Mesenchymal stem cell (in vitro differentiated cells and primary cell): Measurements from ENCODE around the gene PITX2.

Source experiments
- DNase-seq: peaks from one replicate; pipeline ENCODE4 v3.0.0-alpha.2; 2013
- H2AFZ ChIP-seq: one replicate; pipeline ENCODE4 v1.6.1; 2013; ENCODE audit warnings: low read depth, mild to moderate bottlenecking, control low read depth, inconsistent platforms, low read length, moderate library complexity
- H2AK5ac ChIP-seq: 2 replicates; pipeline ENCODE4 v1.6.1; 2013; ENCODE audit warnings: low read length, moderate library complexity, mild to moderate bottlenecking, inconsistent platforms; ENCODE audit not compliant: severe bottlenecking
- H2BK120ac ChIP-seq: one replicate; pipeline ENCODE4 v1.6.1; 2013; ENCODE audit warnings: low read depth, mild to moderate bottlenecking, inconsistent platforms, low read length, moderate library complexity
- H2BK12ac ChIP-seq, 2 experiments: one replicate each; pipeline ENCODE4 v1.6.1; 2013; ENCODE audit warnings: inconsistent platforms in 2 of 2, low read length in 2 of 2, mild to moderate bottlenecking in 2 of 2, moderate library complexity in 2 of 2, control low read depth in 1 of 2
- H2BK15ac ChIP-seq: one replicate; pipeline ENCODE4 v1.6.1; 2013; ENCODE audit warnings: mild to moderate bottlenecking, low read depth, inconsistent platforms; ENCODE audit not compliant: poor library complexity, severe bottlenecking
- H2BK5ac ChIP-seq: 2 replicates; pipeline ENCODE4 v1.6.1; 2013; ENCODE audit warnings: low read depth, mild to moderate bottlenecking, low read length, control low read depth, inconsistent platforms; ENCODE audit not compliant: poor library complexity, severe bottlenecking
- H3K14ac ChIP-seq, 2 experiments: one replicate each; pipeline ENCODE4 v1.6.1; 2013; ENCODE audit warnings: inconsistent platforms in 2 of 2, low read length in 2 of 2, control low read depth in 1 of 2, mild to moderate bottlenecking in 1 of 2, moderate library complexity in 1 of 2
- H3K18ac ChIP-seq, 2 experiments: one replicate each; pipeline ENCODE4 v1.6.1; 2013; ENCODE audit warnings: inconsistent platforms in 2 of 2, low read length in 2 of 2, control low read depth in 1 of 2, low read depth in 1 of 2, mild to moderate bottlenecking in 1 of 2
- H3K23ac ChIP-seq, 2 experiments: one replicate each; pipeline ENCODE4 v1.6.1; 2013; ENCODE audit warnings: inconsistent platforms in 2 of 2, low read length in 2 of 2, mild to moderate bottlenecking in 2 of 2, moderate library complexity in 2 of 2, control low read depth in 1 of 2
- H3K27ac ChIP-seq: 2 replicates; pipeline ENCODE4 v1.5.1; 2013; ENCODE audit warnings: mild to moderate bottlenecking, moderate library complexity, low read length, control low read depth, inconsistent platforms; ENCODE audit not compliant: poor library complexity, severe bottlenecking
- H3K27me3 ChIP-seq, 2 experiments: 2 replicates each; pipeline versions ENCODE4 v1.6.1 to v1.7.0; 2013; ENCODE audit warnings: low read length in 2 of 2, mild to moderate bottlenecking in 2 of 2, moderate library complexity in 2 of 2, control low read depth in 1 of 2, inconsistent platforms in 1 of 2; ENCODE audit not compliant: control insufficient read depth in 1 of 2, insufficient read depth in 1 of 2
- H3K36me3 ChIP-seq, 2 experiments: 2 replicates each; pipeline versions ENCODE4 v1.6.1 to v1.7.0; 2013; ENCODE audit warnings: low read length in 2 of 2, control low read depth in 1 of 2, inconsistent platforms in 1 of 2, low read depth in 1 of 2, mild to moderate bottlenecking in 1 of 2; ENCODE audit not compliant: insufficient read depth in 2 of 2, control insufficient read depth in 1 of 2
- H3K4ac ChIP-seq, 2 experiments: one replicate each; pipeline ENCODE4 v1.6.1; 2013; ENCODE audit warnings: inconsistent platforms in 2 of 2, low read length in 2 of 2, mild to moderate bottlenecking in 2 of 2, moderate library complexity in 2 of 2, control low read depth in 1 of 2, low read depth in 1 of 2
- H3K4me1 ChIP-seq: 2 replicates; pipeline ENCODE4 v1.6.1; 2013; ENCODE audit warnings: low read depth, low read length, control low read depth; ENCODE audit not compliant: control insufficient read depth, insufficient read depth
- H3K4me2 ChIP-seq: 2 replicates; pipeline ENCODE4 v1.6.1; 2013; ENCODE audit warnings: low read length, mild to moderate bottlenecking, inconsistent platforms; ENCODE audit not compliant: poor library complexity, severe bottlenecking
- H3K4me3 ChIP-seq, 2 experiments: 2 replicates each; pipeline versions ENCODE4 v1.5.1 to v1.7.0; 2013; ENCODE audit warnings: low read length in 2 of 2, mild to moderate bottlenecking in 2 of 2, control low read depth in 1 of 2, low read depth in 1 of 2; ENCODE audit not compliant: insufficient read depth in 1 of 2
- H3K79me1 ChIP-seq: replicated peaks from 2 replicates; pipeline ENCODE4 v1.6.1; 2013; ENCODE audit warnings: mild to moderate bottlenecking, control low read depth, low read length, inconsistent platforms; ENCODE audit not compliant: poor library complexity, severe bottlenecking
- H3K9ac ChIP-seq: 2 replicates; pipeline ENCODE4 v1.7.0; 2013; ENCODE audit warnings: mild to moderate bottlenecking, low read length, moderate library complexity
- H3K9me3 ChIP-seq: 2 replicates; pipeline ENCODE4 v1.7.0; 2013; ENCODE audit warnings: mild to moderate bottlenecking, low read length; ENCODE audit not compliant: control insufficient read depth
- H4K8ac ChIP-seq: one replicate; pipeline ENCODE4 v1.6.1; 2013; ENCODE audit warnings: inconsistent platforms, mild to moderate bottlenecking, low read length, moderate library complexity
- H4K91ac ChIP-seq: one replicate; pipeline ENCODE4 v1.6.1; 2013; ENCODE audit warnings: mild to moderate bottlenecking, low read length, inconsistent platforms
- WGBS: methylation state at CpG from one replicate; pipeline ENCODE4 v1.1.7; 2013; ENCODE audit warnings: mixed read lengths; 5-methylcytosine and 5-hydroxymethylcytosine counted together

The PITX2 gene

DNA sequence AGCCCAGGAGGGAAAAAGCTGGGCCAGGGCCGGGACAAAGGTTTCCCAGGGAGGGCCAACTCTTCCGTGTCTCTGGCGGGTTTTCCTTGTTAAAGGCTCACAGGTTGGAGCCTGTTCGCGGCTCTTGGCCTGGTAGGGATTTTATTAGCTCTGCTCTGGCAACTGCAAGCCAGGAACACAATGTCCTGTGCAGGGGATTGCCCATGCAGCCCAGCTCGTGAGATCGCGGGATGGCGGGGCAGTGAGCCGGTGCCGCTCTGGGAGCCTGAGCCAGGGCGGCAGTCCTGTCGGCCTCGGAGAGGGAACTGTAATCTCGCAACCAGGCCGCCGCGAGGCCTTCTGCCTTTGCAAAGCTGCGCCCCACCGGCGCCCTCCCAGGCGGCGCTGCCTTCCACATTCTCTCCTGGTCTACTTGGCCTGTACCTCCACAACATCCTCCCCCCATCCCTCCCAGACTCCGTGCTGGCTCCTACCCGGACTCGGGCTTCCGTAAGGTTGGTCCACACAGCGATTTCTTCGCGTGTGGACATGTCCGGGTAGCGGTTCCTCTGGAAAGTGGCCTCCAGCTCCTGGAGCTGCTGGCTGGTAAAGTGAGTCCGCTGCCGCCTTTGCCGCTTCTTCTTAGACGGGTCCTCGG is 2.1 kb downstream of the PITX2 start:
- H3K14ac ChIP-seq = peak overlapping the region in 1 of 2 experiments; percentile 78
- H3K18ac ChIP-seq = peak overlapping the region; percentile 95 to 96
- peak overlapping the region; percentile 90 for H4K91ac ChIP-seq
- no peaks in the 10 kb centered on the region for H3K79me1 ChIP-seq
- peaks cover 0 to 11% of the 10 kb centered on the region in 2 experiments for H3K36me3 ChIP-seq
- no peak overlapping the region for H2BK5ac ChIP-seq
- no peak overlapping the region for H3K27ac ChIP-seq
- H3K27me3 ChIP-seq = peaks cover 17 to 94% of the 10 kb centered on the region in 2 experiments
- H4K8ac ChIP-seq = peak overlapping the region; percentile 89
- H3K23ac ChIP-seq = peak overlapping the region; percentile 52 to 86
- peak overlapping the region; percentile 59 to 82 for H2BK12ac ChIP-seq
- H2AK5ac ChIP-seq = no peak overlapping the region
- no peaks in the 10 kb centered on the region for H3K9me3 ChIP-seq
- peak; percentile 88 for DNase-seq
- H3K4me3 ChIP-seq = peak overlapping the region; percentile 20 to 87
- no peak overlapping the region for H3K9ac ChIP-seq
- H2BK15ac ChIP-seq = peak overlapping the region; percentile 89
- no peak overlapping the region for H2AFZ ChIP-seq
- WGBS = under 1% methylated on average over 37 of the region's 37 CpGs
- peak overlapping the region; percentile 89 to 92 for H3K4ac ChIP-seq
- H3K4me1 ChIP-seq = peaks cover 36% of the 10 kb centered on the region
- peak overlapping the region; percentile 88 for H2BK120ac ChIP-seq
- H3K4me2 ChIP-seq = peak overlapping the region; percentile 83

DNA sequence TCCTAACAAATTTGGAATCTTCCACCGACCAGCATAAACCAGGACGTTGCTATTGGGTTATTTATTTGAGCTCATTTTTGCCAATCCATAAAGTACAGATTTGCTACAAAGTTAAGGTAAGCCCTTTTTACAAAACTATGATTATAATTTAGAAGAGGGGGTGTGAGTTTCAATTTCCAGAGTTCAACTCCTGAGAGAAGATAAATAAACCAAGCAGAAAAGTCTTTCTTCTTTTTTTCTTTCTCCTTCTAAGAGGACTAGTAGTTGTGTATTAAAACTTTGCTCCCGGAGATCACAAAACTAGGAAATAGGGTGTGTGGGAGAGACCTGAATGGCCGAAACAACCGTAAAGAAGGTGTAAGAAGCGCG is 2.6 kb downstream of the PITX2 start:
- Histone ChIP-seq H2BK12ac (peak overlapping the region; percentile 59 to 82), H3K27ac (no peak overlapping the region), H4K91ac (peak overlapping the region; percentile 48), H3K4me3 (no peak overlapping the region), H2AK5ac (no peak overlapping the region), H2BK15ac (peak overlapping the region; percentile 89), H3K4ac (peak overlapping the region; percentile 89 to 92), H3K18ac (peak overlapping the region; percentile 95 to 96), H3K9me3 (no peaks in the 10 kb centered on the region), H2BK5ac (no peak overlapping the region), H3K27me3 (peaks cover 22 to 94% of the 10 kb centered on the region in 2 experiments), H4K8ac (peak overlapping the region; percentile 89), H3K23ac (no peak overlapping the region), H3K9ac (no peak overlapping the region), H2AFZ (no peak overlapping the region), H2BK120ac (peak overlapping the region; percentile 95), H3K4me1 (peaks cover 37% of the 10 kb centered on the region), H3K14ac (peak overlapping the region in 1 of 2 experiments; percentile 50), H3K79me1 (no peaks in the 10 kb centered on the region), H3K4me2 (peak overlapping the region; percentile 83), H3K36me3 (peaks cover 0 to 11% of the 10 kb centered on the region in 2 experiments)
- WGBS = 9% methylated on average over 5 of the region's 7 CpGs
- DNase-seq = no peak

DNA sequence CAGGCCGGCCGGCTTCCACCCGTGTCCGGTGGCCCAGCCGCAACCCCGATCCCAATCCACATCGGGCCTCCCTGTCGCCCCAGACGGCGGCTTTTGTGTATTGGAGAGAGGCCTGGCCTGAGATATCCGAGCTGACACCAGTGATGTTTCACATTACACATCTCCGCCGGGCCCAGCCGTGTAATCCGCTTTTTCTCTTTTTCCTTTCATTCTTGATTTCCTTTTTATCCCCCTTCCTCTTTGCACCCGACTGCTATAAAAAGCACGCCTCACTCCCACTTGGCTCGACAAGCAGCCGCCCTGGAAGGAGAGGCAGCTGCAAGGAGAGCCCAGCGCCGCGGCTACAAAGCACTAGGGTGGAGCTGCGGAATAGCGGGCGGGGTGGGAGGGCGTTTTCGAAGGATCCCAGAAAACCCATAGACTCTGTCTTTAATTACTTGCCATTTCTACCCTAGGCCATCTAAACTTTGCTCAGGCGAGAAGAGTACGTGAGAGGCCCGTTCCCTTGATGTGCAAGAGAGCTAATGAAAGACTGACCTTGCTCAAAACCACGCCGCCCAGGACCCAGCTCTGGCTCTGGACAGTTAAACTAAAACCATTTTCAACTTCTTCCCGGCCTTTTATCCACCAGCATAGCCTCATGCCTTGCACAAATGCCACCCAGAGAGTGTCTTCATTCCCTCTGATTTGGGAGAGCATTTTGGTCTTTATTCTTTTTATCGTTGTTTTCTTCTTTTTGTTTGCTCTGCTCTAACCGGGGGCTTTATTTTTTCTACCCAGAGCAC is 3.2 kb downstream of the PITX2 start:
- Histone ChIP-seq H3K36me3 (peaks cover 0 to 11% of the 10 kb centered on the region in 2 experiments), H3K9ac (no peak overlapping the region), H3K18ac (peak overlapping the region; percentile 92 to 97), H3K27ac (no peak overlapping the region), H2AFZ (no peak overlapping the region), H2BK12ac (peak overlapping the region; percentile 77 to 80), H4K8ac (peak overlapping the region; percentile 88), H4K91ac (peak overlapping the region; percentile 86), H2BK120ac (peak overlapping the region; percentile 95), H2AK5ac (no peak overlapping the region), H3K27me3 (peaks cover 24 to 94% of the 10 kb centered on the region in 2 experiments), H3K9me3 (no peaks in the 10 kb centered on the region), H3K4me2 (peak overlapping the region; percentile 30), H3K4ac (peak overlapping the region; percentile 92 to 98), H2BK5ac (no peak overlapping the region), H3K79me1 (no peaks in the 10 kb centered on the region), H3K4me3 (no peak overlapping the region), H3K23ac (peak overlapping the region; percentile 32 to 60), H2BK15ac (no peak overlapping the region), H3K14ac (peak overlapping the region; percentile 50 to 61), H3K4me1 (peaks cover 40% of the 10 kb centered on the region)
- WGBS = 7% methylated on average over 29 of the region's 35 CpGs
- peak; percentile 81 for DNase-seq
